Measurements from ENCODE around the gene KATNIP.
"Not testable (repeated sequence)": the region's sequence is repeated elsewhere in the genome, so short reads cannot be mapped to it uniquely, and the experiment has no call there.

KATNIP gene

GRCh38 chr16:27538528-27538927 lies 11.4 kb upstream of the KATNIP start:
- DNase-seq = no peak

DNA sequence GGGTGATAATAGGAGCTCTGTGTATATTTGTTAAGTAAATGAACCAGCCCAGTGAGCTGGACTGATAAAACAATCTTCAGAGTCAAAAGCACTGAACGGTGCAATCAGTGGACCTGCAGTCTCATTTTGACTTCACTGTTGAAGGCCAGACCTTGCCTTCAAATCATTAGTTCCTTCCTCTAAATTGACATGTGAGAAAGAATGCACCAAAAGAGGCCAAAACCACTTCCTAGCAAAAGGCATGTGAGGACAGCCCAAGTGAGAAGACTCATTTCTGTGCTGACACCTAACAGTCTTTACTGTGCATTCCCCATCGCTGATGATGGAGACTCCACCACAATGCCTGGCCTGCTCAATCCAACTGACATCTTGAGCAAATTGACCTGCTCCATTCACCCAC lies 10.8 kb upstream of the KATNIP start:
- DNase-seq = no peak

GRCh38 chr16:27539636-27540035 lies 10.3 kb upstream of the KATNIP start:
- DNase-seq = no peak

GRCh38 chr16:27543801-27544200 lies 6.1 kb upstream of the KATNIP start:
- no peak for DNase-seq

- DNase-seq = no peak
Observed at GRCh38 chr16:27544671-27545070, 5.3 kb upstream of the KATNIP start.

GRCh38 chr16:27547134-27547533 lies 2.8 kb upstream of the KATNIP start:
- DNase-seq = no peak

DNA sequence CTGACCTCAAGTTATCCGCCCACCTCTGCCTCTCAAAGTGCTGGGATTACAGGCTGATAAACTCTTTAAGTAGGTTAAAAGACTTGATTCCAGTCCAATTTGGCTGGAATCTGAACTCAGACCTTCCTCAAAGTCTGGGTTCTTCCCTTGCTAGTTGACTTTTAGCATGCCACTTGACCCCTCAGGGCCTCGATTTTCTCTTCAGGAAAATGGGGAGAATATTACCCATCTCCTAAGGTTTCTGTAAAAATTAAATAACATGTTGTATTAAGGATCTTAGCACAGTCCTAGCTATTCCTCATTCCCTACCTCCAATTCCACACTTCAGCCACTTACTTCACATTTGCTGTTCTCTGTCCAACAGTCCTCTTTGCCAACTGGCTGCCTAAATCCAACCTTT lies 2.1 kb upstream of the KATNIP start:
- no peak for DNase-seq

GRCh38 chr16:27549464-27549745 lies 539 bp upstream of the KATNIP start:
- no peak for DNase-seq

GRCh38 chr16:27550582-27550920 lies 607 bp downstream of the KATNIP start:
- no peak for DNase-seq

GRCh38 chr16:27551036-27551435 lies 1.1 kb downstream of the KATNIP start:
- DNase-seq = no peak

DNA sequence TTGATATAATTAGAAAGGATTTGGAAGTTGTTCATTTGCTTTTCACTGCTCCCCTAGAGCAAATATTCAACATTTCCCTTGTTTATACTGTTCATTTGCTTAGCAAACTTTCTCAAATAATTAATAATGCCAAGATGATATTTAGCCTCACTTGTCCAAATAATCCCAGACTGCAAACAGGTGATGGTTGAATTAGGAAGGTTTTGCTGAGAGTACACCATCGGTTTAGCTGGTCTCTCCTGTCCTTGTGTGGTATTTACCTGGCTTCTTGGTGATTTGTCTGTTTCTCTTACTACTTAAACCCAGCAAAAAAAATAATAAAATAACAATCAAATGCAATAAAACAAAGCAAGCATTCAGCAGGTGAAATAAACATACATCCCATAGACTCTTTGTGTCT lies 6.5 kb downstream of the KATNIP start:
- DNase-seq = no peak

DNA sequence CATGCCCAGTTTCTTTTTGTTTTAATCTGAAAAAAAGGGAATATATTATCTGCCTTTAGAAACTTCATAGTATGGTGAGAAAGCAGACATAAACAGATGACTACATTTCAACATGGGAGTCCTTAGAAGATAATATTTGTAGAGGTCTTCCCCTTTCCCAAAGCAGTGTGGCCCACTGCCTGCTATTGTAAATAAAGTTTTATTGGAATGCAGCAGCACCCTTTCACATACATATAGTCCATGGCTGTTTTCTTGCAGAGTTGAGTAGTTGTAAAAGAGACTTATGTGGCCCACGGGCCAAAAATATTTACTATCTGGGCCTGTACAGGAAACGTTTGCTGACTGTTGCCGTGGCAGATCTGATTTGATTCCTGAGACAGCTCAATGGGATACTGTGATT lies 8.5 kb downstream of the KATNIP start:
- DNase-seq = no peak

- no peak for DNase-seq
Observed at GRCh38 chr16:27558932-27559331, 9.0 kb downstream of the KATNIP start.

DNA sequence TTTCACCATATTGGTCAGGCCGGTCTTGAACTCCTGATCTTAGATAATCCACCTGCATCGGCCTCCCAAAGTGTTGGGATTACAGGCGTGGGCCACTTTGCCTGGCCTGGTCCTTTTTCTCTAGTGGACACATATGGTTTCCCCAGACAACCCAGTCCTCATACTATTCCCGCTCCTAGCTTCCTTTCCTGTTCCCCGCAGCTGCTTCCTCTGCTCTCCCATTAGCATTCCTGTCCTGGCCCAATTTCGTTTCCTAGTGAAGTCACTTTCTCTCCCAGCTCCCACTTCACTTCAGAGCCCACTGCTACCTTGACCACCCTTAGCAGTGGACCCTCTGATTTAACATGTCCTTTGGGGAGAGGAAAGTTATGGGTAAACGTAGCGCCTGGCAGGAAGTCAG lies 11.3 kb downstream of the KATNIP start:
- DNase-seq = no peak

- DNase-seq = no peak
Observed at GRCh38 chr16:27564224-27564623, 14.3 kb downstream of the KATNIP start.

GRCh38 chr16:27566417-27566816 lies 16.5 kb downstream of the KATNIP start:
- no peak for DNase-seq

DNA sequence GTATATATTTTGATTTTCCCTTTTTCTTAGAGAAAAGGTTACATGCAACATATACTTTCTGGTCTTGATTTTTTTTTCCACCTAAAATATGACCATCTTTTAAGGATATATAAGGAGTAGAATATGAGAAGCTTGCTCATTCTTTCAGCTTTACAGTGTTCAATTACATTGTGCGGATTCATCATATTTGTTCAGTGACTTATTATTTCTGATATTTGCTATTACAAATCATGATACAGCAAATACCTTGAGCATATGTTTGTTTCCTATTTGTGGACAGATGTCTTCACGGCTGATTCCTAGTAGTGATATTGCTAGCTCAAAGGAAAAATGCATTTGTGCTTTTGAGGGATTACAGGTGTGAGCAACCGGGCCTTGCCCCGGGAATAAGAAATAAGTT lies 18.1 kb downstream of the KATNIP start:
- DNase-seq = no peak

DNA sequence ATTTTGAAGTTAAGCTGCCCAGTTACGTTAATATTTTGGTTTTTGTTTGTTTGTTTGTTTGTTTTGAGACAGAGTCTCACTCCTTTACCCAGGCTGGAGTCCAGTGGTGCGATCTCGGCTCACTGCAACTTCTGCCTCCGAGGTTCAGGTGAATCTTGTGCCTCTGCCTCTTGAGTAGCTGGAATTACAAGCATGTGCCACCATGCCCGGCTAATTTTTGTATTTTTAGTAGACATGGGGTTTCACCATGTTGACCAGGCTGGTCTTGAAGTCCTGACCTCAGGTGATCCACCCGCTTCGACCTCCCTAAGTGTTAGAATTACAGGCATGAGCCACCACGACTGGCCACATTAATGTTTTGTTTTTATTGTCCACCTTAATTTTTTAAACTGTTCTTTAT lies 21.0 kb downstream of the KATNIP start:
- DNase-seq = not testable (repeated sequence)

DNA sequence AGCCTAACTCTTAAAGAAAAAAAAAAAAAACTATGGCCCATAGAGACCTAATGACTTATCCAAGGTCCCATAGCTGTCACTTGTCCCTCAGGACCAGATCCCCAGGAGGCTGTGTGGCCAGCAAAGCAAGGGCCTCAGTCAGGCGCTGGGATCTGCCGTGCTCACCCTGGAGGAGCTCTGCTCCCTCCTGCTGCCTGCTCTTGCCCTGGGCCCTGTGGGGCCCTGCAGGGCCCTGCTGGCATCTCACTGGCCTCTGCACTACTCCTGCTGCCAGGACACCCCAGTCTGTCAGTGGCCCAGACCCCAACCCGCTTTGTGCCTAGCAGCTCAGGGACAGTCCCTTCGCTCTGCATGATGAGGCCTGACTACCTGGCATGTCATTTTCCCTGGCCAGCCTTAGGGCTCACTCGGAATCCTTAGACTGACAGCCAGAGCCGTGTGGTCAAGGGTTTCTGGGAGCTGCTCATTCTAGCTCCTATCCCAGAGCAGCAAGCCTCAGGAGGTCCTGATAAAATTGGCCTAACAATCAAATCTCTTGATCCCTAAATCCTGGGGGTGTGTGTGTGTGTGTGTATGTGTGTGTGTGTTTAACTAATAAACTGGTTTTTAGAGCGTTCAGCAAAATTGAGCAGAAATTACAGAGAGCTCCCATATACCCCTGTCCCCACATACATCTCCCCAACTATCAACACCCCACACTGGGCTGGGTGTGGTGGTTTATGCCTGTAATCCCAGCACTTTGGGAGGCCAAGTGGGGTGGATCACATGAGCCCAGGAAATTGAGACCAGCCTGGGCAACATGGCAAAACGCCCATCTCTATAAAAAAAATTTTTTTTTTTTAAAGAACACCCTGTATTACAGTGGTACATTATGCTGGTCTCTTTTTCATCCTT lies 21.7 kb downstream of the KATNIP start:
- DNase-seq = no peak

DNA sequence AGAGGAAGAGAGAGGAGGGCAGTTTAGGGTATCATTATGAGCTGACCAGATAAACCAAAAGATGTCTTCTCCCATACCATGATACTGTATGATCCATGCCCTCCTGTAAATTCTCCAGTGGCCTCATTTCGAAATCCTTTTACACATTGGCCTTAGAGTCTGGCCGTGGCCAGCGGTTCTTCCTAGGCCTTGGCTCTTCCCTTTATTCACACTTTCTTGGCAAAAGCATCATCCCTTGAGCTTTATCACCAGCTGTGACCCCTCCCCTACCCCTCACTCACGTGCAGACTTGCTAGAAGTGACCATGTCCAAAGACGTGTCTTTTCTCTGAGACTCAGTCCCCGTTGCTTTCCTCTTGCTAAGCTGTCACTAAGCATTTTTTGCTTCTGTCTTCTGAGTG lies 22.8 kb downstream of the KATNIP start:
- no peak for DNase-seq

DNA sequence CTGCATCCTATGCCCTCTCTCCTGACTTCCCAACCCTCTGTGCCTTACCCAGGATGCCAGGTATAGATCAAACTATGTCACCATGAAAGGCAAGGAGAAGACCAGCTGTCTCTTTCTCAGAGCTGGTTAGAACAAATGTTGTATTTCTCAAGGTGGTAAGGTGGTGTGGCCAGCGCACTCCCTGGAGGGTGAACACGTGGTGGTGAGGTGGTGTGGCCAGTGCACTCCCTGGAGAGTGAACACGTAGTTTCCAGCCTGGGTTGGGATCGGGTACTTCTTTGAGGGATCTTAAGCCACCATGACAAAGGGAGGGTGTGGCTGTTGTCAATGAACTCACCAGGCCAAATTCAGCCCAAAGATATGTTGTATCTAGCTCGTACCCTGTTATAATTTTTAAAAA lies 26.8 kb downstream of the KATNIP start:
- no peak for DNase-seq

GRCh38 chr16:27579087-27579980 lies 29.4 kb downstream of the KATNIP start:
- no peak for DNase-seq

GRCh38 chr16:27582883-27583282 lies 32.9 kb downstream of the KATNIP start:
- DNase-seq = no peak

DNA sequence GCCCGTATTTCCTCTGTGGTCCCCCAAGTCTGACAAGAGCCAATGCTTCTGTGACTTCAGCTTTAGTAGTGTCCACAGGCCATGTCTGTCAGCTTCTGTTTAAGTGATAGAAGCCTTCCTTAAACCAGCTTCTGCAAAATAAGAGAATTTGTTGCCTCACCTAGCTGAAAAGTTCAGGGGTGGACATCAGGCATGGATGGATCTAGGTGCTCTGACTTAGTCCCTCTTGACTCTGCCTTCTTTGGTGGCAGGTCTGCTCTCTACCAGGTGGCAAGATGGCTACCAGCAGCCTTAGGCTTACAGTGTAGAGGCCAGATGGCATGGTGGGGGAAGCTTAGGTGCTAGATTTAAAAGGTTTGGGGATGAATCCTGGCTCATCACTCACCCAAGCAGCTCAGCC lies 33.7 kb downstream of the KATNIP start:
- DNase-seq = no peak

Measured in activated gamma-delta T cell (primary cell).